Ectodermal cell (in vitro differentiated cells): ENCODE measurements around the gene CNTN5.

ENCODE experiments used
- H3K27ac ChIP-seq: 2 replicates; pipeline ENCODE4 v1.7.0; 2013; ENCODE audit warnings: mild to moderate bottlenecking, low read depth, low read length; ENCODE audit not compliant: insufficient read depth, poor library complexity, severe bottlenecking
- H3K27me3 ChIP-seq: 2 replicates; pipeline ENCODE4 v1.7.0; 2013; ENCODE audit warnings: mild to moderate bottlenecking, low read length; ENCODE audit not compliant: insufficient read depth, control insufficient read depth, poor library complexity, severe bottlenecking
- H3K36me3 ChIP-seq: one replicate; pipeline ENCODE4 v1.7.0; 2013; ENCODE audit warnings: low read length; ENCODE audit not compliant: control insufficient read depth, insufficient read depth
- H3K4me1 ChIP-seq: one replicate; pipeline ENCODE4 v1.7.0; 2013; ENCODE audit warnings: low read length; ENCODE audit not compliant: control insufficient read depth, insufficient read depth
- H3K4me3 ChIP-seq: 2 replicates; pipeline ENCODE4 v1.7.0; 2013; ENCODE audit warnings: low read depth, low read length, control low read depth; ENCODE audit not compliant: insufficient read depth
- H3K9me3 ChIP-seq: 2 replicates; pipeline ENCODE4 v1.7.0; 2013; ENCODE audit warnings: mild to moderate bottlenecking, low read length, moderate library complexity; ENCODE audit not compliant: control insufficient read depth
- WGBS, 2 experiments: methylation state at CpG; one replicate each; pipeline ENCODE4 v1.1.7; 2013; ENCODE audit warnings: missing lambda C conversion rate in 2 of 2; 5-methylcytosine and 5-hydroxymethylcytosine counted together

CNTN5 gene

DNA sequence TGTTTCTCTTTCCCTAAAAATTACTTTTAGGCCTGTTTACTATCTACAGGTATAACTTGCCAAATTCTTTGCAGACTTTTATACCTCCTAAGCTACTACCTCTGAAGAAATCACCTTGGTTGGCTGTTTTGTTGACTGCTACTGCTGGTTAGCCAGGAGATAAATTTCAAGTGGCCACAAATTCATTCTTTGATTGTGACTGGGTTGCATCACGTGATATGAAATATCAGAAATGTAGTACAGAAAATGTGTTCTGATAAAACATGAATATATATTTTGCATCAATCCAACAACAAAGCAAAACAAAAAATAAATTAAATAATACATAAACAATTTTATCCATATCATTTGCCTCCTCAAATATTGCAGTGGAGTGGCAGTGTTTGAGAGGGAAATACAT lies 291.1 kb downstream of the CNTN5 start:
- Histone ChIP-seq H3K27ac (no peak overlapping the region), H3K36me3 (no peaks in the 10 kb centered on the region), H3K4me3 (no peak overlapping the region), H3K27me3 (no peaks in the 10 kb centered on the region), H3K4me1 (no peaks in the 10 kb centered on the region), H3K9me3 (no peaks in the 10 kb centered on the region)
- 83% methylated on average over 1 of the region's 1 CpG; no CpG with 5 or more reads in 1 of the 2 experiments for WGBS, 2 experiments

DNA sequence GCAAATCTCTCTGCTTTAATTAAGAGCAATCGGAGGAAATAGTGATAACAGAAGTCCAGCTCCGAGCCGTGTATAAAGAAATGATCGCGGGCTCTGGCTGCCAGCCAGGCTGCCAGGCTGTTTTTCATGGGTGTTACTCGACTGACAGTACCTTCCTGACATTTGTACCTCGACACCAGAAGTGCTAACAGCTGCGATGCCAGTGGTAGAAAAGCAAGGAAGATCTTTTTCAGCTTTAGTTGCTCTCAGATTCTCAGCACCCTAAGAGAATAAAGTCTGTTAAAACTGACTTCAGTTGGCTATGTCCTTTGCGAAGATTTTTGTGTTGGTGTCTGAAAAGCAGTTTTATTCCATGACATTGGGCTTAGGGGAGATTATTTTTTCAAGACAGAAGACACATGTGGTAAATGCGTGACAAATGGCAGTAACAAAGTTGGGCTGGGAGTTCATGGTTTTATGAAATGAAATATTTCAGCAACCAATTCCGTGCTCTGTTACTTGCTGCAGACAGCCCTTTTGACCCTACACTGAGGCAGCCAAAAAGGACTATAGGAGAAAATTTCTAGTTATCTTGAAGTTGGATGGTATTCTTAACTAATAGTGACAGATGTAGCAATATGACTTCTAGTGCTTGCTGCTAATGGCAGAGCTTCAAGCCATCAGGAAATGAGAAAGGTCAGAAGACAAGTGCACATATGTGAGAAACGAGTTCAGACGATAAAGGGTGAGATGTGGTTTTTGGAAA lies 296.2 kb downstream of the CNTN5 start:
- Histone ChIP-seq H3K27me3 (no peaks in the 10 kb centered on the region), H3K4me3 (no peak overlapping the region), H3K9me3 (no peaks in the 10 kb centered on the region), H3K4me1 (no peaks in the 10 kb centered on the region), H3K36me3 (no peaks in the 10 kb centered on the region), H3K27ac (no peak overlapping the region)
- WGBS, 2 experiments: 95% methylated on average over 13 of the region's 13 CpGs

- no peak overlapping the region for H3K4me3 ChIP-seq
- no peak overlapping the region for H3K27ac ChIP-seq
- no peaks in the 10 kb centered on the region for H3K27me3 ChIP-seq
- H3K4me1 ChIP-seq: no peaks in the 10 kb centered on the region
- WGBS, 2 experiments: 91 to 92% methylated on average over 4 of the region's 4 CpGs
- H3K36me3 ChIP-seq: no peaks in the 10 kb centered on the region
- no peaks in the 10 kb centered on the region for H3K9me3 ChIP-seq
Measured at GRCh38 chr11:99320769-99321290, 300.1 kb downstream of the CNTN5 start.

- H3K27ac ChIP-seq: no peak overlapping the region
- no peak overlapping the region for H3K4me3 ChIP-seq
- H3K9me3 ChIP-seq: no peaks in the 10 kb centered on the region
- no peaks in the 10 kb centered on the region for H3K4me1 ChIP-seq
- H3K36me3 ChIP-seq: no peaks in the 10 kb centered on the region
- WGBS, 2 experiments: 89 to 93% methylated on average over 4 to 6 of the region's 8 CpGs
- H3K27me3 ChIP-seq: no peaks in the 10 kb centered on the region
Measured at GRCh38 chr11:99325847-99326246, 305.1 kb downstream of the CNTN5 start.

DNA sequence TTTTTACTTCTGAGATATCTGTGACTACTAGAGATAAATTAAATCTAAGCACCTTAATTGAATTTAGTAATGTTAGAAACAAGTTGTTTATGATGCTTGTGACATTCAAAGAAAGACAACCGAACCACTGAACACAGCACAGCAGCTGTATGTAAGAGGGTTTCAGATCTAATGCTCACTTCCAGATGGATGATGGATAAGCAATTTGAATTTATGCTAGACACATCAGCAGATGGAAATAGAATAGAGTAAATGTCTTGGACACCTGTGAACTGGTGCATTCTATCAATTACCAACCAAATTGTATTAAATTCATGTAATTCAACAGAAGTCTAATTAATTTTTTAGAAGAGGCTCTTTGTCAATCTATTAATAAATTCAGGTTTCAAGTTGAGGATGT lies 306.3 kb downstream of the CNTN5 start:
- H3K27me3 ChIP-seq: no peaks in the 10 kb centered on the region
- H3K27ac ChIP-seq: no peak overlapping the region
- H3K36me3 ChIP-seq: no peaks in the 10 kb centered on the region
- 94 to 100% methylated on average over 1 of the region's 1 CpG for WGBS, 2 experiments
- H3K4me1 ChIP-seq: no peaks in the 10 kb centered on the region
- no peak overlapping the region for H3K4me3 ChIP-seq
- no peaks in the 10 kb centered on the region for H3K9me3 ChIP-seq

DNA sequence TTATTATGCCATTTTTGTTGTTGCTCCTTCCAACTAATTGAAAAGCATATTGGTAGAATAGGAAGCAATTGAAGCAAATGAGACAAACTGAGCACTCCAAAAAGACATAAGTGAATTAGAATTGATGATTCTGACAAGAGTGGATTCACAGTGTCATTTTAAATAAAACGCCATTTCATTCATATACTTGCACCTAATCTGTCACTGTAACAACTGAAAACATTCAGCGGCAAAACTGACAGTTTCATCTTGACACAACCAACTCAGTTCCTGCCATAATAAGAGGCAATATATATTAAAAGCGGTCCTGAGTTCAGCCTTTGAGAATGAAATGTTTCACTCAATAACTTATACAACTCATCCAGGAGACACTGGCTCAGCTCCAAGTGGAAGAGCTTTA lies 306.8 kb downstream of the CNTN5 start:
- Histone ChIP-seq H3K9me3 (no peaks in the 10 kb centered on the region), H3K27me3 (no peaks in the 10 kb centered on the region), H3K4me3 (no peak overlapping the region), H3K36me3 (no peaks in the 10 kb centered on the region), H3K4me1 (no peaks in the 10 kb centered on the region), H3K27ac (no peak overlapping the region)
- WGBS, 2 experiments: 90 to 95% methylated on average over 3 of the region's 3 CpGs

- H3K4me1 ChIP-seq: no peaks in the 10 kb centered on the region
- no peaks in the 10 kb centered on the region for H3K9me3 ChIP-seq
- H3K27me3 ChIP-seq: no peaks in the 10 kb centered on the region
- no peak overlapping the region for H3K27ac ChIP-seq
- no peaks in the 10 kb centered on the region for H3K36me3 ChIP-seq
- 67% methylated on average over 1 of the region's 1 CpG; no CpG with 5 or more reads in 1 of the 2 experiments for WGBS, 2 experiments
- no peak overlapping the region for H3K4me3 ChIP-seq
Measured at GRCh38 chr11:99333621-99334020, 312.9 kb downstream of the CNTN5 start.

DNA sequence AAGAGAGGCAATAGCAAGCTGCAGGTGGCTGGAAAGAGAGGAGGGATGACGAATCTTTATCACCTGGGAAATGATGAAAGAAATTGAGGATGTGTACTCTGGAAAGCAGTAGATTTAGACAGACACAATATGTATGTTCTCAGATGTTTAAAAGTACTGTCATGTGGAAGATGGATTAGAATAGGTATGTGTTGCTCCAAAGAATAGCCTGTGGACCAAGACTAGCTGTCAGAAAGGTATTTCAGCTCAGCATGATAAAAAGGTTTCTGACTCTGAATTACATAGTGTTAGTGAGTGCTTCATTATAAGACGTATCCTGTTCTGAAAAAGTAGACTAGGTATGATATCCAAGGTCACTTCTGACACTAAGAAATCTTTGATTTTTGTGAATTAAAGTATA lies 322.4 kb downstream of the CNTN5 start:
- Histone ChIP-seq H3K27me3 (no peaks in the 10 kb centered on the region), H3K4me1 (no peaks in the 10 kb centered on the region), H3K9me3 (no peaks in the 10 kb centered on the region), H3K36me3 (no peaks in the 10 kb centered on the region), H3K27ac (no peak overlapping the region), H3K4me3 (no peak overlapping the region)
- 93 to 94% methylated on average over 2 of the region's 2 CpGs for WGBS, 2 experiments

- no peak overlapping the region for H3K27ac ChIP-seq
- no peak overlapping the region for H3K4me3 ChIP-seq
- H3K27me3 ChIP-seq: no peaks in the 10 kb centered on the region
- no peaks in the 10 kb centered on the region for H3K4me1 ChIP-seq
- H3K9me3 ChIP-seq: no peaks in the 10 kb centered on the region
- WGBS, 2 experiments: 95% methylated on average over 5 of the region's 5 CpGs
- no peaks in the 10 kb centered on the region for H3K36me3 ChIP-seq
Measured at GRCh38 chr11:99349151-99349673, 328.5 kb downstream of the CNTN5 start.

DNA sequence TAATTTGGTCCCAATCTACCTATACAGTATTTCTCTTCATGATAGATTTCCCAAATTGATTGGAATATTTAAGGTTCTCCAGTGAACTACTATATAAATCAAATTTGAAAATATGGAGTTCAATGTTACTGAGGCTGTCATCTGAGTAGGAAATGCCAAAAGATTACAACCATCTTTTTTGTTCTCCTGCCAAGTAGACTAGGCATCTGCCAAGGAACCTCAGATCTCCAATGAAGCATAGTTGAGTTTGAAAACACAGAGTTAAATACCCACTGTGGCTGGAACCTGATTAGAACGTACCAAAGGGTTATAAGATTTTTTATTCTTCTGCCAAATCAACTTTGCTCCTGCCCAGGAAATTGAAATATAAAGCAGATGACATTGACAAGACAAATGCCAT lies 330.9 kb downstream of the CNTN5 start:
- no peak overlapping the region for H3K27ac ChIP-seq
- no peaks in the 10 kb centered on the region for H3K36me3 ChIP-seq
- no peaks in the 10 kb centered on the region for H3K4me1 ChIP-seq
- no peaks in the 10 kb centered on the region for H3K9me3 ChIP-seq
- no peak overlapping the region for H3K4me3 ChIP-seq
- WGBS, 2 experiments: 89 to 100% methylated on average over 1 of the region's 1 CpG
- no peaks in the 10 kb centered on the region for H3K27me3 ChIP-seq
